Naive thymus-derived CD4-positive, alpha-beta T cell (primary cell): ENCODE measurements around the gene SLC30A4. TPM values are rescaled to one million over a fixed set of nuclear protein-coding genes. Genes with fewer than 3 reads are reported as not detected.
A peak's percentile ranks its signal among the peaks of the same experiment; 100 is the strongest.

Experiments used
- ATAC-seq: fragments of 150-1000 bp; cut with Tn5 transposase; 2 replicates; pipeline ENCODE4 v1.10.0; 2021; ENCODE audit warnings: mild to moderate bottlenecking, moderate library complexity
- CTCF ChIA-PET: fragments of 350-600 bp; sonication (Branson Sonifier 250); formaldehyde crosslinking; loops from one replicate; lab custom pipeline; 2021; ENCODE audit warnings: antibody characterized with exemption; lab: Charles Lee
- POLR2A ChIA-PET: fragments of 350-600 bp; sonication (Branson Sonifier 250); formaldehyde crosslinking; loops from one replicate; lab custom pipeline; 2021; ENCODE audit warnings: antibody characterized with exemption, inconsistent platforms; lab: Charles Lee
- DNase-seq, 9 donors: peaks; one replicate each; pipeline versions ENCODE4 v3.0.0 to v3.0.0-alpha.2; 2020 to 2022; ENCODE audit warnings: mixed read lengths in 1 of 9
- H3K27ac ChIP-seq: one replicate; pipeline ENCODE4 v1.7.0; 2013; ENCODE audit warnings: mild to moderate bottlenecking, low read depth, low read length, moderate library complexity
- H3K27me3 ChIP-seq, 2 donors: one replicate each; pipeline ENCODE4 v1.7.0; 2013; ENCODE audit warnings: low read length in 2 of 2, mild to moderate bottlenecking in 2 of 2, moderate library complexity in 2 of 2; ENCODE audit not compliant: control insufficient read depth in 2 of 2, insufficient read depth in 2 of 2
- H3K36me3 ChIP-seq, 3 experiments: 1 replicate in 2 of 3; 2 replicates in 1 of 3; pipeline ENCODE4 v1.7.0; 2013; ENCODE audit warnings: low read length in 3 of 3, mild to moderate bottlenecking in 3 of 3, moderate library complexity in 1 of 3; ENCODE audit not compliant: insufficient read depth in 3 of 3, control insufficient read depth in 2 of 3
- H3K4me1 ChIP-seq, 2 donors: one replicate each; pipeline ENCODE4 v1.7.0; 2013; ENCODE audit warnings: low read length in 2 of 2, mild to moderate bottlenecking in 2 of 2, moderate library complexity in 1 of 2; ENCODE audit not compliant: control insufficient read depth in 2 of 2, insufficient read depth in 2 of 2
- H3K4me3 ChIP-seq: 2 replicates; pipeline ENCODE4 v1.7.0; 2013; ENCODE audit warnings: mild to moderate bottlenecking, low read length
- H3K9me3 ChIP-seq, 3 experiments: 1 replicate in 2 of 3; 2 replicates in 1 of 3; pipeline ENCODE4 v1.7.0; 2013; ENCODE audit warnings: low read length in 3 of 3; ENCODE audit not compliant: control insufficient read depth in 2 of 3
- H3K27ac Mint-ChIP-seq, 9 donors: one replicate each; pipeline ENCODE4 v1.8.0; 2020 to 2022; ENCODE audit warnings: mixed read lengths in 9 of 9, mild to moderate bottlenecking in 8 of 9, moderate library complexity in 5 of 9, inconsistent platforms in 2 of 9
- H3K27me3 Mint-ChIP-seq, 5 donors: one replicate each; pipeline ENCODE4 v1.8.0; 2021 to 2022; ENCODE audit warnings: mixed read lengths in 5 of 5, mild to moderate bottlenecking in 1 of 5
- H3K36me3 Mint-ChIP-seq, 5 donors: one replicate each; pipeline ENCODE4 v1.8.0; 2020 to 2022; ENCODE audit warnings: mixed read lengths in 5 of 5, mild to moderate bottlenecking in 3 of 5, inconsistent platforms in 1 of 5
- H3K4me1 Mint-ChIP-seq, 7 donors: one replicate each; pipeline ENCODE4 v1.8.0; 2020 to 2022; ENCODE audit warnings: mixed read lengths in 7 of 7, mild to moderate bottlenecking in 3 of 7, inconsistent platforms in 1 of 7
- H3K4me3 Mint-ChIP-seq, 10 donors: one replicate each; pipeline ENCODE4 v1.8.0; 2020 to 2022; ENCODE audit warnings: mild to moderate bottlenecking in 10 of 10, mixed read lengths in 10 of 10, moderate library complexity in 6 of 10, inconsistent platforms in 2 of 10
- H3K9me3 Mint-ChIP-seq, 11 donors: one replicate each; pipeline ENCODE4 v1.8.0; 2020 to 2022; ENCODE audit warnings: mixed read lengths in 11 of 11, mild to moderate bottlenecking in 4 of 11, inconsistent platforms in 1 of 11, moderate library complexity in 1 of 11
- intact Hi-C, 2 donors: fragments of 100-400 bp; cut with micrococcal nuclease; formaldehyde crosslinking; loops; one replicate each; pipeline ENCODE4 v1.15.1; 2023
- polyA plus RNA-seq, 2 donors: library from polyadenylated mRNA; unstranded; fragments of 300-500 nt; fragmentation: Illumina TruSeq; gene quantifications; one replicate each; pipeline ENCODE4 v1.2.3, GENCODE V29; 2021
- total RNA-seq, 6 experiments: library from RNA in 5 of 6; stranded (reverse) in 5 of 6; gene quantifications; 1 replicate in 5 of 6; 2 replicates in 1 of 6; pipeline ENCODE4 v1.2.3 and lab custom pipeline; 2021 to 2026

SLC30A4 gene
- total and polyA plus RNA-seq, 7 experiments from 2014 or later = 2.0 to 4.4 (median 2.9) TPM

GRCh38 chr15:45449916-45450867 lies 72.4 kb downstream of the SLC30A4 start:
- Mint-ChIP-seq H3K27ac (no peak overlapping the region), H3K4me1 (peaks cover 10 to 27% (median 17%) of the 10 kb centered on the region in 7 donors), H3K36me3 (peaks cover 0 to 3% (median 0%) of the 10 kb centered on the region in 5 donors), H3K27me3 (peaks cover 0 to 4% (median 0%) of the 10 kb centered on the region in 5 donors), H3K9me3 (peaks cover 0 to 5% (median 0%) of the 10 kb centered on the region in 11 donors), H3K4me3 (no peak overlapping the region)
- Histone ChIP-seq H3K4me3 (no peak overlapping the region), H3K4me1 (peaks cover 9% of the 10 kb centered on the region in 2 donors), H3K27me3 (no peaks in the 10 kb centered on the region), H3K9me3 (no peaks in the 10 kb centered on the region), H3K27ac (no peak overlapping the region), H3K36me3 (no peaks in the 10 kb centered on the region)
- DNase-seq (no peak), ATAC-seq (no peak)
- ChIA-PET CTCF (interaction anchor here (1.8 kb wide), 1 partner anchor 19 kb away, joined by 5 read pairs; no protein-coding TSS in a partner anchor), POLR2A (interaction anchor here (0.5 kb wide), 1 partner anchor 47 kb away, joined by 6 read pairs; no protein-coding TSS in a partner anchor)
- intact Hi-C loops = no loop called here

GRCh38 chr15:45449395-45449794 lies 73.2 kb downstream of the SLC30A4 start:
- Mint-ChIP-seq H3K4me1 (peaks cover 2 to 19% (median 9%) of the 10 kb centered on the region in 7 donors), H3K9me3 (peaks cover 0 to 5% (median 0%) of the 10 kb centered on the region in 11 donors), H3K36me3 (peaks cover 0 to 3% (median 0%) of the 10 kb centered on the region in 5 donors), H3K4me3 (no peak overlapping the region), H3K27ac (no peak overlapping the region), H3K27me3 (peaks cover 0 to 8% (median 0%) of the 10 kb centered on the region in 5 donors)
- intact Hi-C loops = no loop called here
- Histone ChIP-seq H3K36me3 (no peaks in the 10 kb centered on the region), H3K27ac (no peak overlapping the region), H3K4me3 (no peak overlapping the region), H3K27me3 (no peaks in the 10 kb centered on the region), H3K4me1 (peaks cover 1 to 2% of the 10 kb centered on the region in 2 donors), H3K9me3 (no peaks in the 10 kb centered on the region)
- DNase-seq (no peak), ATAC-seq (no peak)
- CTCF ChIA-PET = no interaction called here
- POLR2A ChIA-PET = no interaction called here

- CTCF ChIA-PET = interaction anchor here (0.8 kb wide), 1 partner anchor 9 kb away, joined by 3 read pairs; no protein-coding TSS in a partner anchor
- H3K9me3 Mint-ChIP-seq = peaks cover 0 to 5% (median 0%) of the 10 kb centered on the region in 11 donors
- intact Hi-C loops = no loop called here
- DNase-seq (no peak), ATAC-seq (peak; percentile 85)
- peaks cover 0 to 8% (median 0%) of the 10 kb centered on the region in 5 donors for H3K27me3 Mint-ChIP-seq
- H3K36me3 Mint-ChIP-seq = peaks cover 0 to 3% (median 0%) of the 10 kb centered on the region in 5 donors
- no peak overlapping the region for H3K27ac Mint-ChIP-seq
- Histone ChIP-seq H3K4me1 (no peaks in the 10 kb centered on the region), H3K4me3 (no peak overlapping the region), H3K27me3 (no peaks in the 10 kb centered on the region), H3K9me3 (no peaks in the 10 kb centered on the region), H3K36me3 (no peaks in the 10 kb centered on the region), H3K27ac (no peak overlapping the region)
- H3K4me1 Mint-ChIP-seq = peaks cover 0 to 10% (median 0%) of the 10 kb centered on the region in 7 donors
- POLR2A ChIA-PET = interaction anchor here (1.3 kb wide), 1 partner anchor 10 kb away, joined by 3 read pairs; no protein-coding TSS in a partner anchor
- no peak overlapping the region for H3K4me3 Mint-ChIP-seq
Measured at GRCh38 chr15:45448066-45448915, 74.3 kb downstream of the SLC30A4 start.

- no peak overlapping the region for H3K27ac Mint-ChIP-seq
- no peaks in the 10 kb centered on the region for H3K36me3 Mint-ChIP-seq
- Histone ChIP-seq H3K4me3 (no peak overlapping the region), H3K27me3 (no peaks in the 10 kb centered on the region), H3K4me1 (no peaks in the 10 kb centered on the region), H3K36me3 (no peaks in the 10 kb centered on the region), H3K27ac (no peak overlapping the region), H3K9me3 (no peaks in the 10 kb centered on the region)
- H3K9me3 Mint-ChIP-seq = no peaks in the 10 kb centered on the region
- no peak overlapping the region for H3K4me3 Mint-ChIP-seq
- DNase-seq (no peak), ATAC-seq (no peak)
- ChIA-PET POLR2A (no interaction called here), CTCF (interaction anchor here (2.4 kb wide), 1 partner anchor 13 kb away, joined by 10 read pairs; no protein-coding TSS in a partner anchor)
- H3K4me1 Mint-ChIP-seq = peaks cover 0 to under 1% (median 0%) of the 10 kb centered on the region in 7 donors
- intact Hi-C loops = no loop called here
- peaks cover 0 to 4% (median 0%) of the 10 kb centered on the region in 5 donors for H3K27me3 Mint-ChIP-seq
Measured at GRCh38 chr15:45443645-45444044, 78.9 kb downstream of the SLC30A4 start.

- H3K4me3 Mint-ChIP-seq = no peak overlapping the region
- H3K27ac Mint-ChIP-seq = no peak overlapping the region
- H3K4me1 Mint-ChIP-seq = no peaks in the 10 kb centered on the region
- ChIA-PET POLR2A (no interaction called here), CTCF (interaction anchor here (2.4 kb wide), 1 partner anchor 12 kb away, joined by 10 read pairs; no protein-coding TSS in a partner anchor)
- Histone ChIP-seq H3K27ac (no peak overlapping the region), H3K27me3 (no peaks in the 10 kb centered on the region), H3K4me1 (no peaks in the 10 kb centered on the region), H3K36me3 (no peaks in the 10 kb centered on the region), H3K4me3 (no peak overlapping the region), H3K9me3 (no peaks in the 10 kb centered on the region)
- no peaks in the 10 kb centered on the region for H3K9me3 Mint-ChIP-seq
- no peak for DNase-seq
- intact Hi-C loops = no loop called here
- peaks cover 0 to 4% (median 0%) of the 10 kb centered on the region in 5 donors for H3K27me3 Mint-ChIP-seq
- no peaks in the 10 kb centered on the region for H3K36me3 Mint-ChIP-seq
- no peak for ATAC-seq
Measured at GRCh38 chr15:45442507-45443135, 79.9 kb downstream of the SLC30A4 start.

- Mint-ChIP-seq H3K9me3 (no peaks in the 10 kb centered on the region), H3K4me1 (no peaks in the 10 kb centered on the region), H3K4me3 (no peak overlapping the region), H3K27ac (no peak overlapping the region), H3K27me3 (peaks cover 0 to 4% (median 0%) of the 10 kb centered on the region in 5 donors), H3K36me3 (no peaks in the 10 kb centered on the region)
- Histone ChIP-seq H3K4me3 (no peak overlapping the region), H3K9me3 (no peaks in the 10 kb centered on the region), H3K27me3 (no peaks in the 10 kb centered on the region), H3K27ac (no peak overlapping the region), H3K4me1 (no peaks in the 10 kb centered on the region), H3K36me3 (no peaks in the 10 kb centered on the region)
- POLR2A ChIA-PET = no interaction called here
- intact Hi-C loops = no loop called here
- CTCF ChIA-PET = interaction anchor here (0.8 to 2.4 kb wide), 2 partner anchors 11 to 12 kb away, joined by 3 to 10 read pairs; no protein-coding TSS in a partner anchor
- ATAC-seq (no peak), DNase-seq (no peak)
Measured at GRCh38 chr15:45441686-45442085, 80.9 kb downstream of the SLC30A4 start.
